Mammary epithelial cell (primary cell): Measurements from ENCODE around the gene ZNF333.
"Not testable (repeated sequence)": the region's sequence is repeated elsewhere in the genome, so short reads cannot be mapped to it uniquely, and the experiment has no call there.

Experiments
- EZH2 ChIP-seq: IDR thresholded peaks from 2 replicates; pipeline ENCODE4 v1.6.1; 2012; ENCODE audit warnings: low read length, inconsistent platforms, borderline replicate concordance
- TF ChIP-seq, protein P1 (sequence below), 2 donors: IDR thresholded peaks in 1 of 2; conservative IDR thresholded peaks in 1 of 2; 2 replicates each; pipeline ENCODE4 v1.5.1; 2011 to 2012; ENCODE audit warnings: inconsistent platforms in 2 of 2, low read length in 2 of 2, mild to moderate bottlenecking in 2 of 2, control low read depth in 1 of 2, low read depth in 1 of 2; ENCODE audit not compliant: insufficient read depth in 1 of 2; ENCODE audit errors: extremely low read depth in 1 of 2

DNA sequence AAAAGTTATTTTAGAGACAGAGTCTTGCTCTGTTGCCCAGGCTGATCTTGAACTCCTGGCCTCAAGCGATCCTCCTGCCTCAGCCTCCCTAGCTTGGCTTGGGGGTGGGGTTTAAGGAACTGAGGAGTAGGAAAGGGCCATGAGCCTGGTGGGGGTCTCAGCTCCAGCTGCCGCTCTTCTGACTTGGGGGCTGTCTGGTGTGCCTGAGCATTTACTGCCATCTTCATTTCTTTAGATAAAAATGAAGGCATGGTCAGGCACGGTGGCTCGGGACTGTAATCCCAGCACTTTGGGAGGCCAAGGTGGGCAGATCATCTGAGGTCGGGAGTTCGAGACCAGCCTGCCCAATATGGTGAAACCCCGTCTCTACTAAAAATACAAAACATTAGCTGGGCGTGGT, 85.5 kb downstream of the ZNF333 start:
- TF ChIP-seq EZH2: not testable (repeated sequence)
- TF ChIP-seq, protein P1, sequence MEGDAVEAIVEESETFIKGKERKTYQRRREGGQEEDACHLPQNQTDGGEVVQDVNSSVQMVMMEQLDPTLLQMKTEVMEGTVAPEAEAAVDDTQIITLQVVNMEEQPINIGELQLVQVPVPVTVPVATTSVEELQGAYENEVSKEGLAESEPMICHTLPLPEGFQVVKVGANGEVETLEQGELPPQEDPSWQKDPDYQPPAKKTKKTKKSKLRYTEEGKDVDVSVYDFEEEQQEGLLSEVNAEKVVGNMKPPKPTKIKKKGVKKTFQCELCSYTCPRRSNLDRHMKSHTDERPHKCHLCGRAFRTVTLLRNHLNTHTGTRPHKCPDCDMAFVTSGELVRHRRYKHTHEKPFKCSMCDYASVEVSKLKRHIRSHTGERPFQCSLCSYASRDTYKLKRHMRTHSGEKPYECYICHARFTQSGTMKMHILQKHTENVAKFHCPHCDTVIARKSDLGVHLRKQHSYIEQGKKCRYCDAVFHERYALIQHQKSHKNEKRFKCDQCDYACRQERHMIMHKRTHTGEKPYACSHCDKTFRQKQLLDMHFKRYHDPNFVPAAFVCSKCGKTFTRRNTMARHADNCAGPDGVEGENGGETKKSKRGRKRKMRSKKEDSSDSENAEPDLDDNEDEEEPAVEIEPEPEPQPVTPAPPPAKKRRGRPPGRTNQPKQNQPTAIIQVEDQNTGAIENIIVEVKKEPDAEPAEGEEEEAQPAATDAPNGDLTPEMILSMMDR (conservative IDR thresholded peaks at IDR 0.05 in 1 of 2, IDR thresholded peaks at IDR 0.05 in 1 of 2; ENCODE audit: extremely low read depth in 1 of 2, insufficient read depth in 1 of 2, low read depth in 1 of 2, low read length in 2 of 2): not testable (repeated sequence)
